K562 (cell line): ENCODE results near the gene CST9L. TPM values are rescaled to one million over a fixed set of nuclear protein-coding genes. Genes with fewer than 3 reads are reported as not detected.

Experiments used
- ATAC-seq: fragments of 200-7000 bp; cut with Tn5 transposase; 3 replicates; pipeline ENCODE4 v1.9.1; 2020; ENCODE audit warnings: moderate library complexity
- BruUV-seq: library from RNA; stranded (reverse); fragments of 400-500 nt; replicated peaks from 2 replicates; lab custom pipeline; 2021; lab: Mats Ljungman, UMichigan
- CTCF ChIA-PET: fragments of 300-600 bp; formaldehyde crosslinking; extraction: SDS; loops from one replicate; lab custom pipeline; 2021; ENCODE audit warnings: low intra/inter-chr PET ratio; lab: Yijun Ruan, JAX
- POLR2A ChIA-PET: fragments of 300-600, 350-650 bp; sonication (Branson Sonifier 250); formaldehyde crosslinking; extraction: SDS; loops from one replicate; lab custom pipeline; 2021; ENCODE audit warnings: antibody characterized with exemption, inconsistent platforms; lab: Yijun Ruan, JAX
- DNase-seq, 4 experiments: peaks; one replicate each; pipeline versions ENCODE4 v3.0.0 to v3.0.0-alpha.2; 2011 to 2018; ENCODE audit warnings: low spot score in 3 of 4, mixed read lengths in 3 of 4; ENCODE audit errors: extremely low read depth in 1 of 4
- FAIRE-seq: peaks from 2 replicates; lab custom pipeline; 2011; peaks lifted over from hg19 to GRCh38; lab: Jason Lieb, UNC
- H2AFZ ChIP-seq: 2 replicates; pipeline ENCODE4 v1.6.0; 2011; ENCODE audit warnings: low read depth, low read length, control low read depth, inconsistent platforms
- H3K27ac ChIP-seq: fragments of 200-600 bp; 3 replicates; pipeline ENCODE4 v1.8.0; 2011; ENCODE audit warnings: low read depth, mild to moderate bottlenecking, control low read depth, inconsistent platforms, low read length, moderate library complexity, mixed read lengths; ENCODE audit errors: extremely low read depth
- H3K27me3 ChIP-seq, 2 experiments: fragments of 300-600 bp in 1 of 2; 2 replicates in 1 of 2; 3 replicates in 1 of 2; pipeline versions ENCODE4 v1.6.0 to v1.8.0; 2011; ENCODE audit warnings: inconsistent platforms in 2 of 2, low read length in 2 of 2, mild to moderate bottlenecking in 1 of 2, mixed read lengths in 1 of 2, moderate library complexity in 1 of 2; ENCODE audit not compliant: control insufficient read depth in 2 of 2, insufficient read depth in 2 of 2
- H3K36me3 ChIP-seq: fragments of 300-600 bp; 3 replicates; pipeline ENCODE4 v1.8.0; 2011; ENCODE audit warnings: mild to moderate bottlenecking, low read length, inconsistent platforms; ENCODE audit not compliant: control insufficient read depth, insufficient read depth
- H3K4me1 ChIP-seq, 2 experiments: fragments of 200-600 bp in 1 of 2; replicated peaks in 1 of 2; 2 replicates in 1 of 2; 3 replicates in 1 of 2; pipeline versions ENCODE4 v1.5.1 to v1.8.0; 2011; ENCODE audit warnings: inconsistent platforms in 2 of 2, low read length in 2 of 2, mild to moderate bottlenecking in 1 of 2, mixed read lengths in 1 of 2, moderate library complexity in 1 of 2; ENCODE audit not compliant: control insufficient read depth in 2 of 2, insufficient read depth in 2 of 2
- H3K4me2 ChIP-seq: 2 replicates; pipeline ENCODE4 v1.6.1; 2011; ENCODE audit warnings: low read length, control low read depth, inconsistent platforms, mixed read lengths; ENCODE audit not compliant: insufficient read depth
- H3K4me3 ChIP-seq: fragments of 200-600 bp; sonication (generic), shearing (Covaris generic); 2 replicates; pipeline ENCODE4 v1.5.1; 2016; ENCODE audit warnings: control low read depth, inconsistent platforms
- H3K79me2 ChIP-seq: fragments of 200-600 bp; 3 replicates; pipeline ENCODE4 v1.8.0; 2011; ENCODE audit warnings: low read length, inconsistent platforms; ENCODE audit not compliant: control insufficient read depth, insufficient read depth
- H3K9ac ChIP-seq, 2 experiments: 2 replicates each; pipeline versions ENCODE4 v1.6.0 to v1.6.1; 2011; ENCODE audit warnings: low read depth in 2 of 2, low read length in 2 of 2, control low read depth in 1 of 2, inconsistent platforms in 1 of 2, mild to moderate bottlenecking in 1 of 2, mixed read lengths in 1 of 2; ENCODE audit not compliant: insufficient read depth in 1 of 2
- H3K9me1 ChIP-seq: one replicate; pipeline ENCODE4 v1.6.0; 2011; ENCODE audit warnings: inconsistent platforms, mild to moderate bottlenecking, low read length, moderate library complexity; ENCODE audit not compliant: control insufficient read depth, insufficient read depth
- H3K9me3 ChIP-seq: replicated peaks from 2 replicates; pipeline ENCODE4 v1.5.1; 2011; ENCODE audit warnings: low read depth, low read length, inconsistent platforms; ENCODE audit not compliant: control insufficient read depth, insufficient read depth
- H4K20me1 ChIP-seq: replicated peaks from 2 replicates; pipeline ENCODE4 v1.6.1; 2011; ENCODE audit warnings: low read length, inconsistent platforms, mixed read lengths; ENCODE audit not compliant: control insufficient read depth, insufficient read depth
- CREM ChIP-seq: IDR thresholded peaks from 2 replicates; pipeline ENCODE4 v1.6.1; 2014; ENCODE audit warnings: antibody characterized with exemption, low read depth
- NR2F6 ChIP-seq: fragments of 450-650 bp; formaldehyde crosslinking; IDR thresholded peaks from 2 replicates; pipeline ENCODE4 v1.4.0; 2020; ENCODE audit warnings: mild to moderate bottlenecking
- POLR2B ChIP-seq: fragments of 450-650 bp; IDR thresholded peaks from 2 replicates; pipeline ENCODE4 v1.6.1; 2018; ENCODE audit warnings: low read depth; ENCODE audit not compliant: partially characterized antibody
- SMAD2 ChIP-seq: fragments of 150-350 bp; IDR thresholded peaks from 2 replicates; pipeline ENCODE4 v1.6.1; 2014; ENCODE audit warnings: low read depth, mild to moderate bottlenecking, low read length
- TGIF2 ChIP-seq: sonication (generic); formaldehyde crosslinking; IDR thresholded peaks from 2 replicates; pipeline ENCODE4 v1.8.1; 2022; ENCODE audit warnings: mild to moderate bottlenecking, missing genetic modification reagents, moderate library complexity
- ZNF212 ChIP-seq: fragments of 450-650 bp; formaldehyde crosslinking; IDR thresholded peaks from 2 replicates; pipeline ENCODE4 v1.4.0; 2020; ENCODE audit warnings: mild to moderate bottlenecking
- ZNF785 ChIP-seq: fragments of 250-450 bp; sonication (Bioruptor Pico); IDR thresholded peaks from 2 replicates; pipeline ENCODE4 v1.4.0; 2020; ENCODE audit warnings: mild to moderate bottlenecking
- WGBS: fragments of 100-300 bp; shearing (Covaris generic); methylation state at CpG from one replicate; pipeline ENCODE4 v1.1.6; 2016; ENCODE audit warnings: low coverage, mixed read lengths; ENCODE audit not compliant: insufficient coverage; ENCODE audit errors: missing lambda C conversion rate; 5-methylcytosine and 5-hydroxymethylcytosine counted together
- in situ Hi-C: fragments of 300-500 bp; cut with MboI; formaldehyde crosslinking; loops from 4 replicates; pipeline ENCODE4 v1.15.0; 2018; ENCODE audit warnings: inconsistent platforms, mixed read lengths
- intact Hi-C: fragments of 100-400 bp; cut with micrococcal nuclease; formaldehyde crosslinking; loops from 2 replicates; pipeline ENCODE4 v1.14.2; 2022
- polyA plus RNA-seq, 8 experiments: library from polyadenylated mRNA; depleted of rRNA in 4 of 8; stranded (reverse) in 5 of 8; unstranded in 3 of 8; fragments of >200 nt; fragmentation: Nextera tagmentation in 2 of 8; fragmentation: Illumina TruSeq in 1 of 8; extraction: Ambion mirVana in 2 of 8; extraction: Trizol in 1 of 8; gene quantifications; 2 replicates each; pipeline versions ENCODE4 v1.2.1 to v1.2.3, GENCODE V29; 2011 to 2014; ENCODE audit warnings: inconsistent platforms in 1 of 8, missing spikeins in 1 of 8
- total RNA-seq, 7 experiments: library from RNA; depleted of rRNA in 6 of 7; stranded (reverse); fragments of >200 nt in 6 of 7; fragmentation: Illumina TruSeq in 2 of 7; extraction: Trizol in 2 of 7; gene quantifications; 2 replicates each; pipeline versions ENCODE4 v1.2.1 to v1.2.3, GENCODE V29; 2011 to 2021; ENCODE audit warnings: low replicate concordance in 1 of 7
- TF ChIP-seq, protein P1 (sequence below): sonication (generic); formaldehyde crosslinking; IDR thresholded peaks from 2 replicates; pipeline ENCODE4 v1.8.1; 2022; ENCODE audit warnings: missing genetic modification reagents
- TF ChIP-seq, protein P2 (sequence below): sonication (generic); formaldehyde crosslinking; IDR thresholded peaks from 2 replicates; pipeline ENCODE4 v1.8.1; 2022; ENCODE audit warnings: missing genetic modification reagents

The CST9L gene
- total and polyA plus RNA-seq, 9 of the 15 experiments (the other 6 are each of a cell fraction or from before 2014, with no cell fraction given), result not detected

DNA sequence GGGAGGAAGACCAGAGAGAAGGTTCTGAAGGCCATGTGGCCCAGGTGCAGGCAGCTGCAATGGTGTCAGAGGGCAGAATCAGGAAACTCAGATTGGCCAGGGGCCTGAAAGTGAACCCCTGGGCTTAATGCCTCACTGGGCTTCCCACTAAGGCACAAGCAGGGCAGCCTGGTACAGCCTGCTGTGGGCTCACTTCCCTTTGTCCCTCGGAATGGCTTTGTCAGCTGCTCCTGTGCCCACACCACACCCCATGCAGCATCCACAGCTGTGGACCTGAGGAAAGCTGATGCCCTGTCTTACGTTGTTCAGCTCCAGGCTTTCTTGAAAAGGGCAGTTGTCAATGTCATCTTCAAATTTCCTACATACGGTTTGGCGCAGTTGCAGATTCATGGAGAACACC lies 35.0 kb upstream of the CST9L start:
- Histone ChIP-seq H3K4me3 (no peak overlapping the region), H3K9me3 (no peaks in the 10 kb centered on the region), H3K27me3 (peaks cover 0 to 4% of the 10 kb centered on the region in 2 experiments; a peak in 1 of 5 replicates), H2AFZ (no peak overlapping the region), H3K79me2 (no peaks in the 10 kb centered on the region), H4K20me1 (peaks cover 6% of the 10 kb centered on the region; the same call in 1 of the 2 replicates), H3K4me2 (no peak overlapping the region), H3K4me1 (no peaks in the 10 kb centered on the region; a peak in 1 of 5 replicates), H3K9me1 (no peaks in the 10 kb centered on the region), H3K9ac (no peak overlapping the region), H3K27ac (no peak overlapping the region), H3K36me3 (no peaks in the 10 kb centered on the region)
- in situ Hi-C loops, result no loop called here
- ATAC-seq (no peak), DNase-seq (no peak), FAIRE-seq (no peak)
- intact Hi-C loops, result no loop called here
- TF ChIP-seq TGIF2 (CRISPR knock-in tag), result no peak
- ChIA-PET CTCF (no interaction called here), POLR2A (no interaction called here)
- no TSS peak for BruUV-seq
- WGBS, result 0% methylated on average over 3 of the region's 4 CpGs

DNA sequence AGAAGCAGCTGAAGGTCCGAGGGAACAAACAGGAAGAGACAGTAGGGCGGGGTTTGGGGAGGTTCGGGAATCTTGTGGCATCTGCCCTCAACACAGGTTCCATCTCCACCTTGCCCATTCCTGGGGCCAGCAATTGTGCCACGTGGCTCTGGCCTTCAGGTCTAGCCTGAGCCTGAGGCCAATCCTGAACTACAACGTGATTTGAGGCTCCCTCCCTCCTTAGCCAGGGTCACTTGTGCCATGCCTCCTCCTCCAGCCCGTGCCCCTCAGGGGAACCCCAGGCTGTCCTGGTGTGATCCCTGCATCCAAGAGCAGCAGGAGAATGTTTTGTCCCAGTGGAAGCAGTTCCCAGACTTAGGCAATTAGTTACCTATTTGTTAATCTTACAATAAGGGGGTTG lies 34.4 kb upstream of the CST9L start:
- H3K4me2 ChIP-seq, result no peak overlapping the region

More for the DNA sequence above, 34.4 kb upstream of the CST9L start:
- H3K27ac ChIP-seq, result no peak overlapping the region
- POLR2A ChIA-PET, result no interaction called here
- no peaks in the 10 kb centered on the region for H3K79me2 ChIP-seq
- 0% methylated on average over 4 of the region's 6 CpGs for WGBS
- TF ChIP-seq, protein P1, sequence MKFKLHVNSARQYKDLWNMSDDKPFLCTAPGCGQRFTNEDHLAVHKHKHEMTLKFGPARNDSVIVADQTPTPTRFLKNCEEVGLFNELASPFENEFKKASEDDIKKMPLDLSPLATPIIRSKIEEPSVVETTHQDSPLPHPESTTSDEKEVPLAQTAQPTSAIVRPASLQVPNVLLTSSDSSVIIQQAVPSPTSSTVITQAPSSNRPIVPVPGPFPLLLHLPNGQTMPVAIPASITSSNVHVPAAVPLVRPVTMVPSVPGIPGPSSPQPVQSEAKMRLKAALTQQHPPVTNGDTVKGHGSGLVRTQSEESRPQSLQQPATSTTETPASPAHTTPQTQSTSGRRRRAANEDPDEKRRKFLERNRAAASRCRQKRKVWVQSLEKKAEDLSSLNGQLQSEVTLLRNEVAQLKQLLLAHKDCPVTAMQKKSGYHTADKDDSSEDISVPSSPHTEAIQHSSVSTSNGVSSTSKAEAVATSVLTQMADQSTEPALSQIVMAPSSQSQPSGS, result no peak
- no peak for TF ChIP-seq NR2F6
- TF ChIP-seq ZNF785 (CRISPR knock-in tag), result no peak
- TF ChIP-seq SMAD2, result no peak
- TF ChIP-seq, protein P2, sequence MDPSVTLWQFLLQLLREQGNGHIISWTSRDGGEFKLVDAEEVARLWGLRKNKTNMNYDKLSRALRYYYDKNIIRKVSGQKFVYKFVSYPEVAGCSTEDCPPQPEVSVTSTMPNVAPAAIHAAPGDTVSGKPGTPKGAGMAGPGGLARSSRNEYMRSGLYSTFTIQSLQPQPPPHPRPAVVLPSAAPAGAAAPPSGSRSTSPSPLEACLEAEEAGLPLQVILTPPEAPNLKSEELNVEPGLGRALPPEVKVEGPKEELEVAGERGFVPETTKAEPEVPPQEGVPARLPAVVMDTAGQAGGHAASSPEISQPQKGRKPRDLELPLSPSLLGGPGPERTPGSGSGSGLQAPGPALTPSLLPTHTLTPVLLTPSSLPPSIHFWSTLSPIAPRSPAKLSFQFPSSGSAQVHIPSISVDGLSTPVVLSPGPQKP (CRISPR knock-in tag), result no peak
- TF ChIP-seq POLR2B, result no peak
- no peak for TF ChIP-seq ZNF212 (CRISPR knock-in tag)
- TF ChIP-seq CREM, result no peak
- peaks cover 0 to 4% of the 10 kb centered on the region in 2 experiments; a peak in 1 of 5 replicates for H3K27me3 ChIP-seq
- DNase-seq (no peak), ATAC-seq (no peak), FAIRE-seq (no peak)
- intact Hi-C loops (no loop called here), in situ Hi-C loops (no loop called here)
- no peak overlapping the region for H3K9ac ChIP-seq
- no peak overlapping the region for H3K4me3 ChIP-seq
- H3K9me1 ChIP-seq, result no peaks in the 10 kb centered on the region
- H3K9me3 ChIP-seq, result no peaks in the 10 kb centered on the region
- CTCF ChIA-PET, result no interaction called here
- no peak overlapping the region for H2AFZ ChIP-seq
- no peaks in the 10 kb centered on the region for H3K36me3 ChIP-seq
- H3K4me1 ChIP-seq, result no peaks in the 10 kb centered on the region
- BruUV-seq, result no TSS peak
- H4K20me1 ChIP-seq, result peaks cover 6% of the 10 kb centered on the region; the same call in 1 of the 2 replicates
